Adipose tissue (tissue), 3 donors: ENCODE results near the gene AK9. TPM values are rescaled to one million over a fixed set of nuclear protein-coding genes. Genes with fewer than 3 reads are reported as not detected.
"Not testable (repeated sequence)": the region's sequence is repeated elsewhere in the genome, so short reads cannot be mapped to it uniquely, and the experiment has no call there.

ENCODE experiments used
- H3K27ac ChIP-seq: one replicate; pipeline ENCODE4 v1.5.1; 2013; ENCODE audit warnings: low read depth, low read length
- WGBS, 3 donors: extraction: QIAGEN DNeasy Blood & Tissue Kit; methylation state at CpG; one replicate each; pipeline ENCODE4 v1.1.7; 2013; 5-methylcytosine and 5-hydroxymethylcytosine counted together
- polyA plus RNA-seq, 3 donors: library from polyadenylated mRNA; stranded (reverse); fragments of 200-250 nt; gene quantifications; one replicate each; pipeline ENCODE4 v1.2.3, GENCODE V29; 2013
- donor health status: healthy with polysubstance abuse.
- donor health status: Bipolar disorder and iron deficiency.
- donor health status: healthy.

AK9 gene
- polyA plus RNA-seq, 3 donors = 2.3 to 3.7 (median 2.8) TPM

GRCh38 chr6:109526905-109527628 lies 163.9 kb downstream of the AK9 start:
- 50 to 57% (median 53%) methylated on average over 7 of the region's 7 CpGs for WGBS, 3 donors
- no peak overlapping the region for H3K27ac ChIP-seq

- no peak overlapping the region for H3K27ac ChIP-seq
Observed at GRCh38 chr6:109524129-109524528, 166.9 kb downstream of the AK9 start.

- WGBS, 3 donors = 71 to 89% (median 85%) methylated on average over 2 of the region's 2 CpGs
- no peak overlapping the region for H3K27ac ChIP-seq
Observed at GRCh38 chr6:109523478-109523877, 167.5 kb downstream of the AK9 start.

- WGBS, 3 donors = 58 to 67% (median 64%) methylated on average over 3 of the region's 3 CpGs
- no peak overlapping the region for H3K27ac ChIP-seq
Observed at GRCh38 chr6:109521080-109521479, 169.9 kb downstream of the AK9 start.

- not testable (repeated sequence) for H3K27ac ChIP-seq
Observed at GRCh38 chr6:109519647-109520046, 171.4 kb downstream of the AK9 start.

- no peak overlapping the region for H3K27ac ChIP-seq
- 54 to 66% (median 61%) methylated on average over 3 of the region's 3 CpGs for WGBS, 3 donors
Observed at GRCh38 chr6:109516929-109517328, 174.1 kb downstream of the AK9 start.

- no peak overlapping the region for H3K27ac ChIP-seq
- WGBS, 3 donors = 43 to 79% (median 46%) methylated on average over 6 of the region's 6 CpGs
Observed at GRCh38 chr6:109515781-109516409, 175.1 kb downstream of the AK9 start.

- no peak overlapping the region for H3K27ac ChIP-seq
- 88 to 94% (median 88%) methylated on average over 3 of the region's 3 CpGs for WGBS, 3 donors
Observed at GRCh38 chr6:109514946-109515345, 176.1 kb downstream of the AK9 start.

- 70 to 82% (median 73%) methylated on average over 2 of the region's 2 CpGs for WGBS, 3 donors
- no peak overlapping the region for H3K27ac ChIP-seq
Observed at GRCh38 chr6:109513571-109514071, 177.4 kb downstream of the AK9 start.

GRCh38 chr6:109512271-109512817 lies 178.7 kb downstream of the AK9 start:
- WGBS, 3 donors = 63 to 79% (median 79%) methylated on average over 2 of the region's 2 CpGs
- H3K27ac ChIP-seq = no peak overlapping the region

GRCh38 chr6:109511832-109512231 lies 179.2 kb downstream of the AK9 start:
- WGBS, 3 donors = 67 to 89% (median 84%) methylated on average over 2 of the region's 2 CpGs

GRCh38 chr6:109510358-109510757 lies 180.6 kb downstream of the AK9 start:
- 83 to 94% (median 93%) methylated on average over 1 of the region's 1 CpG for WGBS, 3 donors
- no peak overlapping the region for H3K27ac ChIP-seq

More at GRCh38 chr6:109511832-109512231, 179.2 kb downstream of the AK9 start:
- no peak overlapping the region for H3K27ac ChIP-seq

GRCh38 chr6:109508166-109508860 lies 182.7 kb downstream of the AK9 start:
- no peak overlapping the region for H3K27ac ChIP-seq
- WGBS, 3 donors = 77 to 82% (median 80%) methylated on average over 4 of the region's 4 CpGs

GRCh38 chr6:109507490-109508072 lies 183.4 kb downstream of the AK9 start:
- 67 to 87% (median 74%) methylated on average over 4 of the region's 4 CpGs for WGBS, 3 donors
- H3K27ac ChIP-seq = no peak overlapping the region

GRCh38 chr6:109506841-109507240 lies 184.2 kb downstream of the AK9 start:
- 82 to 93% (median 88%) methylated on average over 2 of the region's 2 CpGs for WGBS, 3 donors

GRCh38 chr6:109506314-109506713 lies 184.7 kb downstream of the AK9 start:
- 87 to 92% (median 90%) methylated on average over 2 of the region's 2 CpGs for WGBS, 3 donors
- no peak overlapping the region for H3K27ac ChIP-seq

More at GRCh38 chr6:109506841-109507240, 184.2 kb downstream of the AK9 start:
- no peak overlapping the region for H3K27ac ChIP-seq

- WGBS, 3 donors = 74 to 83% (median 80%) methylated on average over 10 of the region's 10 CpGs
- no peak overlapping the region for H3K27ac ChIP-seq
Observed at GRCh38 chr6:109503327-109504224, 187.4 kb downstream of the AK9 start.

- 73 to 89% (median 89%) methylated on average over 2 of the region's 2 CpGs for WGBS, 3 donors
- no peak overlapping the region for H3K27ac ChIP-seq
Observed at GRCh38 chr6:109498936-109499335, 192.1 kb downstream of the AK9 start.
